CD4-positive, alpha-beta T cell treated with Interleukin-2 at 100 ng/mL for 4 hours (primary cell): ENCODE measurements around the gene ETV3.

Experiments used
- DNase-seq: peaks from one replicate; pipeline ENCODE4 v3.0.0-alpha.2; 2020; ENCODE audit warnings: low spot score

The ETV3 gene

DNA sequence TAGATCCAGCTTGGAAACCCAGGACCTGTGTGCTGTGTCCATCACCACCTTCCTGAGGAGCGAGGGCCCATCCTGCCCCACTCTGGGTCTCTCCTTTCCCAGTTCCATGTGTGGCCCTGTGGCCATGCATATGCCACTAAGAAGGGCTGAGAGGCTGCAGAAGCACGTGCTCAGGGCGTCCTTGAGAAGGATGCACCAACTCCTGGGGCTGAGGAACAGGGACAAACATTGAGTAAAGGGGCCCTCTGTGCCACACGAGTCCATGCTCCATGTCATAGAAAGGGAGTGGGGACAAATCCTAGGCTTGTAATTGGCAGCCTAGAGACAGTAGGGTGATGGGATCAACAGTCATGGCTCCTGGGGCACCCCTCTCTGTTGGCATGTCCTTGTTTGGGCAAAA, 47.0 kb downstream of the ETV3 start:
- no peak for DNase-seq

DNA sequence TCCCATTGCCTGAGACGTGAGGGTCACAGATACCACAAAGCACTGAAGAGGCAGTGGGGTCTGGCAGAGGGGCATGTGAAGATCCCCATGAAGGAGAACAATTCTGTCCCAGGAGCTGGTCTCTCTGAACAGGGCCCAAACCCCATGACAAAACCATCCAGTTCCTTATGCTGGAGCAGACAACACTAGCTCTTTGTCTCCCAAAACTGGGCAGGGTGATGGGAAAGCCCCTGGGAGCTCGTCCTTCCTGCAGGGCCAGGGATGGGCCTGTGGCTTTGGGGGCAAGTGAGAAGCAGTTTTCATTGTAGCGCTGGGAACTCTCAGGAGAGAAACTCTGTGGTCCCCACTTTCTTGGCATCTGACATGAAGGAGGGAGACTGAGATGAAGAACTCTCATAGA, 47.4 kb downstream of the ETV3 start:
- no peak for DNase-seq

DNA sequence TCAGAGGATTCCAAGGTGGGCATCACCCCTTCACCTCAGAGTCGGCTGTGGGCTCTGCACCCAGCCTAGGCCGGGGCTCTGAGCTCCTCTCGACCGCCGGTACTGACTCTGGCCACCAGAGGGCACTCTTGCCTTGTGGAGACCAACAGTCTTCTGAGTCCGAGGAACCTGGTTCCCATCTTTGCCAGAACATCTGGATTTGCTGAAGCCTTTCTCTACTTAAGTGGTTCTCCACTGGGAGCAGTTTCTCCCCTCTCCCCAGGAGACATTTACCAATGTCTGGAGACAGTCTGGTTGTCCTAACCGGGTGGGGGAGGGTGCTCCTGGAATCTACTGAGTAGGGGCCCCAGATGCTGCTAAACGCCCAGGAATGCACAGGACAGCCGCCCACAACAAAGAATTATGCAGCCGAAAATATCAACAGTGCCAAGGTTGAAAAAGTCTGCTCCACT, 48.0 kb downstream of the ETV3 start:
- DNase-seq, result peak; percentile 86

DNA sequence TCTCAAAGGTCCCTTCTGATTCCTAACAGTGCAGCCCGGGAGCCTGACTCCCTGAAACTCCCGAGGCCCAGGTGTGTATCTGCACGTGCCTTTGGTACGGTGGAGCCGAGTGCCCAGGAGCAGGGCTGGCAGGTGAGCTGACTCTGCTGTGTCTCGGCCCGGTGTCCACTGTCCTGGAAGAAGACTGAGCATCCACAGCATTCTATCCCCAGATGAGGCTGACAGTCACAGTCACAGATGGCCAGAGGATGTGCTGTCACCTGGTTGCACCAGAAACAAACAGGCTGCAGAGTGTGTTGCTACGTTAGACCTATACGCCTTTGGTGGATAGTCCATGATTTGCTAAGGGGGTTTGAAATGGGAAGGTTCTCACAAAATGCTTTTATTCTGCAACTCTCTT, 48.4 kb downstream of the ETV3 start:
- DNase-seq, result no peak

DNA sequence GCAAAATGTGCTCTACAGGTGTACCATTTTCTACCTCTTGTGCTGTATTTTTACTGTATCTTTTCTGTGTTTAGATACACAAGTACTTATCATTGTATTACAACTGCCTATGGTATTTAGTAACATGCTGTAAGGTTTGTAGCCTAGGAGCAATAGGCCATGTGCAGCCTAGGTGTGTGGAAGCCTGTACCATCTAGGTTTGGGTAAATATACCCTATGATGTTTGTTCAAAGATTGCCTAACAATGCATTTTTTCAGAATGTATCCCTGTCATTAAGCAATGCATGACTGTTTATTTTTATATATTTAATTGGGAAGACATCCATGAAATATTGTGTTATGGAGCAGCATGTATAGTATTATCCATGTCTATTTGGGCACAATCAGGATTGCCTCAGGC, 49.6 kb downstream of the ETV3 start:
- no peak for DNase-seq

DNA sequence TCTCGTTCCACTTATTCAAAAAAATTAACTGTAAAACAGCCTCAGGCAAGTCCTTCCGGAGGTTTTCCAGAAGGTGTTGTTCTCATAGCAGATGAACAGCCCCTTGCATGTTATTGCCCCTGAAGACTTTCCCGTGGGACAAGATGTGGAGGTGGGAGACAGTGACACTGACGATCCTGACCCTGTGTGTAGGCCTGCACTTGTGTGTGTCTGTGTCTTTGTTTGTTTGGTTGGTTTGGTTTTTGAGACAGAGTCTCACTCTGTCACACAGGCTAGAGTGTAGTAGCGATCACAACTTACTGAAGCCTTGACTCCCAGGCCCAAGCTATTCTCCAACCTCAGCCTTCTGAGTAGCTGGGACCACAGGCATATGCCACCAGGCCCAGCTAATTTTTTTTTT, 51.2 kb downstream of the ETV3 start:
- DNase-seq, result no peak

DNA sequence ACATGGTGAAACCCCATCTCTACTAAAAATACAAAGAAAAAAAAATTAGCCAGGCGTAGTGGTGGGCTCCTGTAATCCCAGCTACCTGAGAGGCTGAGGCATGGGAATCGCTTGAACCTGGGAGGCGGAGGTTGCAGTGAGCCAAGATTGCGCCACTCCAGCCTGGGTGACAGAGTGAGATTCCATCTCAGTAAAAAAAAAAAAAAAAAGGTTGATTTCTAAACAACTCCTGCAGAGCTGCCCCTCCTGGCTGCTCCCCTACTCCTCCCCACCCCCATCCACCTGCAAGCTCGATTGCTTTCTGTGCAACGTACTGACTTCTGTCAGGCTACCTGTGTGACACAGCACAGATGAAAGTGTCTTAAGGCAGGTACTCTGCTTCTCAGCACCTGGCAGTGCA, 51.9 kb downstream of the ETV3 start:
- DNase-seq, result no peak

DNA sequence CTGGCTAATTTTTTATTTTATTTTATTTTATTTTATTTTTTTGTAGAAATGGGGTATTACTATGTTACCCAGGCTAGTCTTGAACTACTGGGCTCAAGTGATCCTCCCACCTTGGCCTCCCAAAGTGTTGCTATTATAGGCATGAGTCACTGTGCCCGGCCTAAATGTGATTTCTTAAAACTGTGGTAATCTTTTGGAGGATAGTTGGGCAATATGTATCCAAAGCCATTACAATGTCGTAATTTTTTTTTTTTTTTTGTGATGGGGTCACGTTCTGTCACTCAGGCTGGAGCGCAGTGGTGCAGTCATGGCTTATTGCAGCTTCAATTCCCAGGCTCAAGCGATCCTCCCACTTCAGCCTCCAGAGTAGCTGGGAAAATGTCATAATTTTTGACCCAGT, 52.8 kb downstream of the ETV3 start:
- DNase-seq, result no peak

DNA sequence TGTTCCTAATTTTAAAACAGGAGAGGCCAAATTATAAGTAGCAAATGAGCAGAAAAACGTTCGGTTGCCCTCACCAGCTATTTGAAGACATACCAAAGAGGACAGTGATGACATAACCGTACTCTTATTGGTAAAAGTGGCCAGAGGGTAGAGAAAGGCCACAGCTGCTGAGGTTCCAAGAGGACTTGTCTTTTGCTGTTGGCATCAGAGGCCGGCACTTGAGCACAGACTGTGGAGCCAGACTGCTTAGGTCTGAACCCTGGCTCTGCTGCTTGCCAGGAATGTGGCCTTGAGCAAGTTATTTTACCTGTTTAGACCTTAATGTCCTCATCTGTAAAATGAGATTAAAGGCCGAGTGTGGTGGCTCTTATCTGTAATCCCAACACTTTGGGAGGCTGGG, 53.5 kb downstream of the ETV3 start:
- no peak for DNase-seq

DNA sequence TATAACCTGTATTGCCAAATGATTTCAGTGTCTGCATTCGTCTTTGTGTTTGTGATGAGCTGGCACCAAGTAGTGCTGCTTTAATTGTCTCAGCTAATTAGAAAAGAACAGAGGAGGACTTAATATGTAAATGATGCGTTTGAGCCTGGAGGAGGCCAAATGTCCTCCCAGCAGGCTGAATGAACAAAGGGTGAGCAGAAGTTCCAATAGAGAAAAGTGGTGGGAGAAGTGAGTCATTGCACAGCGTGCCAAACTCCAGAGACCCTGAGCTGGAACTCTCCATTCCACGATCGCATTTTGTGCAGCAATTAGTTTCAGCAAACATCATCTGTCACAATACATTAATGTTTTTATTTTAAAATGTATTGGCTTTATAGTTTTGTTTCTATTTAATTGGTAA, 56.5 kb downstream of the ETV3 start:
- no peak for DNase-seq

DNA sequence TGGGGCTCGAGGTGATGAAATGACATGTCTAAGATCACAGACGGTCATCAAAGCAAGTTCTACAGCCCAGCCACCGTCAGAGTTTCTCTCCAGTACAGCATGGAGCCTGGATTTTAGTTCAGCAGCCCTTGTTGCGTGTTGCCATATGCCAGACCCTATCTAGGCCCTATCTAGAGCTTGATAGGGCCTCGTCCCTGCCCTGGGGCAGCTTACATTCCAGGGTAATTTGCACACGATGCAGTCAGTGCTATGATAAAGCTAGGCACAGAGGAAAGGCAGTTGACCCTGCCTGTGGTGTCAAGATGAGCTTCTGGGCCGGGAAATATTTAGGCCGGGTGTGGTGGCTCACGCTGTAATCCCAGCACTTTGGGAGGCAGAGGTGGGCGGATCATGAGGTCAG, 57.5 kb downstream of the ETV3 start:
- no peak for DNase-seq

DNA sequence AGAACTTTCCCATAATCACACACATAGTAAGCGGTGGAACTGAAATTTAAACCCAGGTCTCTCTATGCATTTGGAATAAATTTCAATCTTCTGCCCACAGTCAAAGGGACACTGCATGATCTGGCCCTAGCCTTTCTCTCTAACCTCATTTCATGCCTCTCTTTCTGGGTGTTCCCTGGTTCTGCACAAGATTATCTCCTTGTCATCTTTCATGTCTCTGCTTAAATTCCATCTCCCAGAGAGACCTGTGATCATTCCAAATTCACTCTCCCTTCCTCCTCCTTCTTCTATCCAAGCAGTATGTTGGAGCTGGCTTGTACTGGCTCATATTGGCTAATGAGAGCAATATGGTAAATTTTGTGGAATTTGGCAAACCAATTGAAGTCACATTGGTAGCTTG, 60.8 kb downstream of the ETV3 start:
- no peak for DNase-seq

DNA sequence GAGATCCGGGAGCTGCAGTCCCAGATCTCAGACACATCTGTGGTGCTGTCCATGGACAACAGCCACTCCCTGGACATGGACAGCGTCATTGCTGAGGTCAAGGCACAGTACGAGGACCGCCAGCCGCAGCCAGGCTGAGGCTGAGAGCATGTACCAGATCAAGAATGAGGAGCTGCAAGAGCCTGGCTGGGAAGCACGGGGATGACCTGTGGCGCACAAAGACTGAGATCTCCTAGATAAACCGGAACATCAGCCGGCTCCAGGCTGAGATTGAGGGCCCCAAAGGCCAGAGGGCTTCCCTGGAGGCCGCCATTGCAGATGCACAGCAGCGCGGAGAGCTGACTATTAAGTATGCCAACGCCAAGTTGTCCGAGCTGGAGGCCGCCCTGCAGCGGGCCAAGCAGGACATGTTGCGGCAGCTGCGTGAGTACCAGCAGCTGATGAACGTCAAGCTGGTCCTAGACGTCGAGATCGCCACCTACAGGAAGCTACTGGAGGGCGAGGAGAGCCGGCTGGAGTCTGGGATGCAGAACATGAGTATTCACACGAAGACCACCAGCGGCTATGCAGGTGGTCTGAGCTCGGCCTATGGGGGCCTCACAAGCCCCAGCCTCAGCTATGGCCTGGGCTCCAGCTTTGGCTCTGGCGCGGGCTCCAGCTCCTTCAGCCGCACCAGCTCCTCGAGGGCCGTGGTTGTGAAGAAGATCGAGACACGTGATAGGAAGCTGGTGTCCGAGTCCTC, 64.1 kb downstream of the ETV3 start:
- peak; percentile 15 for DNase-seq
